Stimulated activated effector memory CD8-positive, alpha-beta T cell treated with anti-CD3 and anti-CD28 coated beads, Interleukin-12 subunit alpha, Interleukin-12 subunit beta, amount 100 ng/mL, for 72 hours (primary cell): ENCODE measurements around the gene RNF141.

Experiments used
- ATAC-seq: fragments of 150-1000 bp; cut with Tn5 transposase; 2 replicates; pipeline ENCODE4 v1.10.0; 2021
- DNase-seq, 2 donors: peaks; one replicate each; pipeline ENCODE4 v3.0.0; 2021 to 2022; ENCODE audit warnings: low spot score in 2 of 2
- H3K27ac Mint-ChIP-seq: one replicate; pipeline ENCODE4 v1.8.0; 2022; ENCODE audit warnings: mild to moderate bottlenecking, mixed read lengths
- H3K36me3 Mint-ChIP-seq: one replicate; pipeline ENCODE4 v1.8.0; 2022; ENCODE audit warnings: mild to moderate bottlenecking, mixed read lengths
- H3K4me1 Mint-ChIP-seq: one replicate; pipeline ENCODE4 v1.8.0; 2022; ENCODE audit warnings: mixed read lengths
- H3K4me3 Mint-ChIP-seq: one replicate; pipeline ENCODE4 v1.8.0; 2022; ENCODE audit warnings: mild to moderate bottlenecking, mixed read lengths
- H3K9me3 Mint-ChIP-seq: one replicate; pipeline ENCODE4 v1.8.0; 2022; ENCODE audit warnings: mixed read lengths

Gene RNF141, protein sequence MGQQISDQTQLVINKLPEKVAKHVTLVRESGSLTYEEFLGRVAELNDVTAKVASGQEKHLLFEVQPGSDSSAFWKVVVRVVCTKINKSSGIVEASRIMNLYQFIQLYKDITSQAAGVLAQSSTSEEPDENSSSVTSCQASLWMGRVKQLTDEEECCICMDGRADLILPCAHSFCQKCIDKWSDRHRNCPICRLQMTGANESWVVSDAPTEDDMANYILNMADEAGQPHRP

GRCh38 chr11:10540915-10541560 lies at the start of gene RNF141:
RNF141 (minus strand) TSS chr11:10541187; CDS start chr11:10534158, 7,029 bp downstream.
- Mint-ChIP-seq H3K4me3 (peak within 1 kb of the TSS; percentile 79), H3K9me3 (no peaks in the 10 kb centered on the region), H3K36me3 (no peaks in the 10 kb centered on the region), H3K4me1 (peaks cover 19% of the 10 kb centered on the region), H3K27ac (peak within 1 kb of the TSS; percentile 80)
- ATAC-seq (peak; percentile 99), DNase-seq (peak; percentile 98)

- no peaks in the 10 kb centered on the region for H3K36me3 Mint-ChIP-seq
These were observed 49.4 kb upstream of the RNF141 start for GRCh38 chr11:10590218-10590915.

DNA sequence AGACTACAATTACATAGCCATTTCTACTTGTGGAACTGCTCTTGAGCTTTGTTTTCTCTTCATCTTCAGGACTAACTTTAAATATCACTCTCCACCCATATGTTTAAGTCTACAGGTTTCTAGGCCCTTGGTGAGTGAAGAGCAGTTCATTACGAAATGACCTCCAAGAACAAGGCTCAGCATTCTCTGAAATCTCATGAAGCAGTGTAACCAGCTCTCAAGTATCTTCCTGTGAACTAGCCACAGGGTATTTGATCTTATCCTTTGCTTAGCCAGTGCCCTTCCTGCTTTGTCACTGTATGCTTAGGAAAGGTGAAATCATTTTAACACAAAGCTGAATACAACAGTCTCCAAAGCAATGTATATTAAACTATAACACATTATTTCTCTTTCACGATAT lies 47.9 kb upstream of the RNF141 start:
- H3K4me3 Mint-ChIP-seq = no peak overlapping the region
- H3K4me1 Mint-ChIP-seq = no peaks in the 10 kb centered on the region
- DNase-seq = no peak
- ATAC-seq = no peak
- H3K9me3 Mint-ChIP-seq = no peaks in the 10 kb centered on the region
- H3K27ac Mint-ChIP-seq = no peak overlapping the region
- H3K36me3 Mint-ChIP-seq = no peaks in the 10 kb centered on the region

More at GRCh38 chr11:10590218-10590915, 49.4 kb upstream of the RNF141 start:
- ATAC-seq (no peak), DNase-seq (no peak)
- Mint-ChIP-seq H3K27ac (no peak overlapping the region), H3K4me1 (no peaks in the 10 kb centered on the region), H3K4me3 (no peak overlapping the region), H3K9me3 (no peaks in the 10 kb centered on the region)

GRCh38 chr11:10587995-10588394 lies 47.0 kb upstream of the RNF141 start:
- no peak for ATAC-seq
- Mint-ChIP-seq H3K4me3 (no peak overlapping the region), H3K36me3 (no peaks in the 10 kb centered on the region), H3K27ac (no peak overlapping the region), H3K4me1 (no peaks in the 10 kb centered on the region), H3K9me3 (no peaks in the 10 kb centered on the region)
- no peak for DNase-seq

DNA sequence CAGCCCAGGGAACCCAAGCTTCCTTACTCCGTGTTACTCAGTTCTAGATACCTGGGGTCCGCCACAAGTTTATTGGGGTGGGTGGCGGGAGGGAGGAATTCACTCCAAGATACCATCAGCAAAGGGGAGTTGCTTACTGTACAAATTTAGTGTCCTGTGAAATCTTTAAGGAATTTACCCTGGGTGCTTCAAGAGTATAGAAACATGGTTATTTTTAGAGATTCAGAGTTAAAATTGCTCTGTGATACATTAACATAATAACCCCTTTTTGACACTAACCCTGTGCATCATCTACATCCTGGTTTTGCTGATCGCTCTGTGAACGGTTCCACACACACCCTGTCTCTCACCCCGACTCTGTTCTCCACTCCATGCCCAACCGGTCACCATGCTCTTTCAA lies 46.4 kb upstream of the RNF141 start:
- DNase-seq = no peak
- no peak overlapping the region for H3K27ac Mint-ChIP-seq
- no peak overlapping the region for H3K4me3 Mint-ChIP-seq
- H3K9me3 Mint-ChIP-seq = no peaks in the 10 kb centered on the region
- no peaks in the 10 kb centered on the region for H3K4me1 Mint-ChIP-seq
- H3K36me3 Mint-ChIP-seq = no peaks in the 10 kb centered on the region
- ATAC-seq = no peak

DNA sequence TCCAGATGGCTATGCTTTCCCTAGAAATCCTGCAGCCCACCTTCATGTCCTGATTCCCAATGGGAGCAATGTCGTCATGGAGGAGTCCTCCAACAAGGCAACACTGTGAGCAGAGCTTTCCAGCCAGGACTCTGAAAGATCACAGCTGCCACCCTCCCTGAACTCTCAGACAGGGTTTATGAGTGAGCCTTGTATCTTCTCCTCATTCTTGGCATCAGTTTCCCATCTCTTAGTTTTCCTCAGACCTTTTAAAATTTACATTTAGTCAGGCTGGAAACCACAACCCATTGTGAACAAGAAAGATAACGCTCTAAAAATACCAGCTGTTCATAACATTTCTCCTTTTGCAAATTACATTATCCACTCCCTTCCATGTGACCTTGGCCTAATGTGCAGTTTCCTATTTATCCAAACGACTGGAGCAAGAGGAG lies 43.1 kb upstream of the RNF141 start:
- Mint-ChIP-seq H3K4me3 (no peak overlapping the region), H3K9me3 (no peaks in the 10 kb centered on the region), H3K4me1 (no peaks in the 10 kb centered on the region), H3K27ac (no peak overlapping the region), H3K36me3 (no peaks in the 10 kb centered on the region)
- DNase-seq = no peak
- no peak for ATAC-seq

DNA sequence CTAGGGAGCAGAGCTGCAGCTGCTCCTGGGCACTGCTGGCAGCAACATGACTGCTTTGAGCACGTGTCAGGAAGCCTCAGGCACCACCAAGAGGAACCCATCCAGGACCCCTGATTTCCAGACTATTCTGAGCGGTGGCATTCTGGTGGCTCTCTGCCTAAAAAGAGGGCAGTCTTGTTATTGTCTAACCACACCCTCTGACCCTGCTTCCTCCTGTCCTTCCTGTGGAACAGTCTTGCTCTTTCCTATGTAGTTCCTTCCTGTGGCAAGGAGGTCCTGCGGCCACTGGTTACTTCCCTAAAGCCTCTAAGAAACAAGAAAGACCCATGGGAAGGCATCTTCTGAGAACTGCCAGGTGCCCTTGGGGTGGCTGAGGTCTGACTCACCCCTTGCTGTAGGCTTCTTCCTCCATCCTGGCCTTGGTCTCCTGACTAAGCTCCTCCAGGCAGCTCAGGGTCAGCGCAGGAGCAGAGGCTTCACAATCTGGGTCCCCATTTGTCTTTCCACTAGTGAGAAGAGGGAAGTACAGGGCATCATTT lies 40.6 kb upstream of the RNF141 start:
- H3K4me3 Mint-ChIP-seq = no peak overlapping the region
- DNase-seq (no peak), ATAC-seq (no peak)
- no peak overlapping the region for H3K27ac Mint-ChIP-seq
- no peaks in the 10 kb centered on the region for H3K4me1 Mint-ChIP-seq
- H3K9me3 Mint-ChIP-seq = no peaks in the 10 kb centered on the region
- H3K36me3 Mint-ChIP-seq = no peaks in the 10 kb centered on the region

DNA sequence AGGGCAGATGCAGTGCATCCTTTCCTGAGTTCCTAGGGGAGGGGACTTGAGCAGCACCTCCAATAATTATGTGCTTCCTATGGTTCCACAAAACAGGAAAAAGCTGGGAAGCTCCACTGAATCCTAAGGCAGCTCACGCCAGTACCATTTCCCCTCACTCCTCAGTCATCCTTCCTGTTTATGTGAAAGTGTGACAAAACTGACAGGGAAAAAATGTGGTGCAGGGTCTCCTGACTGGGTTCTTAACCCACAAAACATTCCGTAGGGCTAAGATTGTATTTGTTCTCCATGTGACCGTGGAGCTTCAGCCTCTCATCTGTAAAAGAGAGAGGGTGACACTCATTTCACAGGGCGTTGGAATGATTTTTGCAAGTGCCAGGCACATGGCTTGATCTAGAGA lies 39.6 kb upstream of the RNF141 start:
- Mint-ChIP-seq H3K4me3 (no peak overlapping the region), H3K4me1 (no peaks in the 10 kb centered on the region), H3K9me3 (no peaks in the 10 kb centered on the region), H3K36me3 (no peaks in the 10 kb centered on the region), H3K27ac (no peak overlapping the region)
- DNase-seq = no peak
- ATAC-seq = no peak

GRCh38 chr11:10579700-10580099 lies 38.7 kb upstream of the RNF141 start:
- no peak for DNase-seq
- Mint-ChIP-seq H3K9me3 (no peaks in the 10 kb centered on the region), H3K27ac (no peak overlapping the region), H3K4me1 (no peaks in the 10 kb centered on the region), H3K4me3 (no peak overlapping the region), H3K36me3 (no peaks in the 10 kb centered on the region)
- ATAC-seq = no peak

DNA sequence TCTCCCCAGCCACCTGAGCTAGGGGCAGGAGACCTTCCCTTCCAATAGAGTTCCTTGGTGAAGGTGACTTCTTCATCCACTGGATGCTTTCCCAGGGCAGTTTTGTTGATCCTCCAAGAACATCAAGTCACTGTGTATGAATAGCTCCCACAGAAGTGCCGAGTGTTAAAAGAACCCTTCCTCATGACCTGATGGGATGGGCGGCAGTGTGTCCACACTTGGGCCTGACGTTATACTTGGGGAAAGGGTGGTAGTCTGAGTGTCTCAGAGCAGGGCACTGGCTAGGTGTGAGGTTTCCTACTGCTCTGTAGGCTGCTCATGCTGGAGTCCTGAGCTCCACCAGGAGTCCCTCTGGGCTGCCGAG lies 35.0 kb upstream of the RNF141 start:
- no peak overlapping the region for H3K4me3 Mint-ChIP-seq

GRCh38 chr11:10575346-10576034 lies 34.5 kb upstream of the RNF141 start:
- Mint-ChIP-seq H3K4me1 (no peaks in the 10 kb centered on the region), H3K27ac (no peak overlapping the region), H3K4me3 (no peak overlapping the region), H3K9me3 (no peaks in the 10 kb centered on the region), H3K36me3 (no peaks in the 10 kb centered on the region)
- DNase-seq = no peak
- ATAC-seq = no peak

More for the DNA sequence above, 35.0 kb upstream of the RNF141 start:
- Mint-ChIP-seq H3K36me3 (no peaks in the 10 kb centered on the region), H3K4me1 (no peaks in the 10 kb centered on the region), H3K27ac (no peak overlapping the region), H3K9me3 (no peaks in the 10 kb centered on the region)
- ATAC-seq (no peak), DNase-seq (no peak)

GRCh38 chr11:10573556-10573955 lies 32.6 kb upstream of the RNF141 start:
- DNase-seq = no peak
- no peak overlapping the region for H3K4me3 Mint-ChIP-seq
- H3K4me1 Mint-ChIP-seq = no peaks in the 10 kb centered on the region
- H3K36me3 Mint-ChIP-seq = no peaks in the 10 kb centered on the region
- no peak overlapping the region for H3K27ac Mint-ChIP-seq
- ATAC-seq = no peak
- H3K9me3 Mint-ChIP-seq = no peaks in the 10 kb centered on the region

DNA sequence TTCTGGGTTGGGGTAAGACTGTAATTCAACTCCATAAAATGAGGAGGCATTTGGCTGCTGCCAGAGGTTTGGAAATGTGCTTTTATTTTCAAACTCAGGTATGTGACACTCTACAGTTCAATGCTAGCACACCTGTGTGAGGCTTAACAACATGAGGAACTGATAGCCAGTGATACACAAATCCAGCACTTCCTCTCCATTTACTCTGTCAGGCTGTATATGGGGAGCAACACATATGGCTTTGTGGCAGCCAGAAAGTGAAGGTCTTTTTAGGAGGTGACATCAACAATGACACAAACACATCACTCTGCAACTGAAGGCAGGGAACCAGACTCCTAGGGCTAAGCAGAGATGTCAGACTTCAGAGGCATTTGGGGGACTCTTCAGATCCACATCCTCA lies 32.0 kb upstream of the RNF141 start:
- no peak for ATAC-seq
- no peak for DNase-seq
- Mint-ChIP-seq H3K36me3 (no peaks in the 10 kb centered on the region), H3K27ac (no peak overlapping the region), H3K9me3 (no peaks in the 10 kb centered on the region), H3K4me1 (no peaks in the 10 kb centered on the region), H3K4me3 (no peak overlapping the region)

GRCh38 chr11:10572533-10572932 lies 31.5 kb upstream of the RNF141 start:
- Mint-ChIP-seq H3K36me3 (no peaks in the 10 kb centered on the region), H3K9me3 (no peaks in the 10 kb centered on the region), H3K4me1 (no peaks in the 10 kb centered on the region), H3K4me3 (no peak overlapping the region), H3K27ac (no peak overlapping the region)
- DNase-seq = no peak
- no peak for ATAC-seq

- Mint-ChIP-seq H3K9me3 (no peaks in the 10 kb centered on the region), H3K4me1 (no peaks in the 10 kb centered on the region), H3K27ac (no peak within 1 kb of the TSS)
These were observed 27.5 kb upstream of the RNF141 start, which contains the start of gene LYVE1 for GRCh38 chr11:10568486-10568941. LYVE1 (minus strand) TSS chr11:10568665; CDS start chr11:10568532, 133 bp downstream.

More at GRCh38 chr11:10568486-10568941, 27.5 kb upstream of the RNF141 start, which contains the start of gene LYVE1:
- no peaks in the 10 kb centered on the region for H3K36me3 Mint-ChIP-seq
- DNase-seq (no peak), ATAC-seq (no peak)
- no peak within 1 kb of the TSS for H3K4me3 Mint-ChIP-seq
